Breast epithelium (tissue), 3 donors: ENCODE results near the gene NAA38.

Experiments used
- CTCF ChIP-seq, 3 donors: fragments of 450-650 bp; IDR thresholded peaks; one replicate each; pipeline ENCODE4 v1.5.1; 2016 to 2017; ENCODE audit warnings: antibody characterized with exemption in 3 of 3, mild to moderate bottlenecking in 3 of 3, moderate library complexity in 3 of 3
- POLR2A ChIP-seq: fragments of 450-650 bp; IDR thresholded peaks from one replicate; pipeline ENCODE4 v1.6.1; 2016; ENCODE audit warnings: antibody characterized with exemption, mild to moderate bottlenecking, moderate library complexity

- TF ChIP-seq POLR2A (no peak), CTCF (IDR thresholded peaks at IDR 0.05) (peak in 1 of 3 donors; percentile 28)
Observed at GRCh38 chr17:7841915-7842379, 15.4 kb downstream of the NAA38 start.
